Measurements from ENCODE around the gene C11orf52. TPM values are rescaled to one million over a fixed set of nuclear protein-coding genes. Genes with fewer than 3 reads are reported as not detected.
A peak's percentile ranks its signal among the peaks of the same experiment; 100 is the strongest.

Gene C11orf52
- total and polyA plus RNA-seq, 2 of the 8 experiments (the other 6 are each of a cell fraction or from before 2014, with no cell fraction given), result 1.7 to 2.7 TPM

DNA sequence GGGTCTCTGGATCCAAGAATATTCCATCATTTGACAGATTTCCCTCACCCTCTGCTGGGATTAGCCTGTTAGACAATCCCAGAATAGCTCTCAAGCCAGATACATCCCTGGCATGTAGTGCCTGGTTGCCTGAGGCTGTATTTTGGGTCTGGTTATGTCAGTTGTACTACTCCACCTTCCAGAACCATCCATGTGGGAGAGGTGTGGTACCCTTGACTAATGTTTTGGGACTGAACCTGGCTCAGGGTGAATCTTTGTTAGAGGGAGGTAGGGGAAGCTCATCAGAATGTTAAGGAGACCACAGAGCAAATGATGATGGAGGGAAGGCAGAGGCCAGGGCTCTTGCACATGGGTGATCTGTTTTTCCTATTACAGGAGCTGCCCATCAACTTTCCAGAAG lies 5.2 kb downstream of the C11orf52 start:
- Histone ChIP-seq H3K9me3 (ENCODE audit: insufficient read depth in 2 of 2, low read depth in 1 of 2, low read length in 1 of 2) (no peaks in the 10 kb centered on the region), H3K36me3 (ENCODE audit: control insufficient read depth in 2 of 4, insufficient read depth in 4 of 4, low read length in 3 of 4) (no peaks in the 10 kb centered on the region), H3K9ac (replicated peaks in 1 of 4; ENCODE audit: extremely low read depth in 1 of 4, low read depth in 3 of 4, low read length in 3 of 4) (no peak overlapping the region), H2BK5ac (ENCODE audit: low read depth, low read length) (no peak overlapping the region), H3K18ac (ENCODE audit: extremely low read depth, low read length) (no peak overlapping the region), H3K4me1 (replicated peaks in 1 of 4; ENCODE audit: control insufficient read depth in 3 of 4, insufficient read depth in 4 of 4, low read length in 3 of 4) (peaks cover 0 to 11% (median 4%) of the 10 kb centered on the region in 4 experiments; a peak in 6 of 7 replicates), H4K20me1 (replicated peaks in 1 of 2; ENCODE audit: control insufficient read depth in 1 of 2, insufficient read depth in 2 of 2, low read length in 2 of 2) (no peaks in the 10 kb centered on the region), H2BK15ac (ENCODE audit: low read length) (peak overlapping the region; percentile 93), H2AK5ac (ENCODE audit: low read depth, low read length) (peak overlapping the region; percentile 33; the same call in 1 of the 2 replicates), H3K4me2 (ENCODE audit: insufficient read depth in 1 of 2, low read depth in 2 of 2, low read length in 2 of 2) (no peak overlapping the region), H2BK20ac (ENCODE audit: low read length) (no peak overlapping the region), H2AFZ (ENCODE audit: low read length) (no peak overlapping the region), H3K56ac (replicated peaks; ENCODE audit: insufficient read length, low read depth, low read length) (no peak overlapping the region), H3K27ac (ENCODE audit: low read depth, low read length) (no peak overlapping the region), H3K4me3 (ENCODE audit: extremely low read depth in 1 of 4, insufficient read depth in 2 of 4, low read depth in 3 of 4, low read length in 4 of 4) (no peak overlapping the region), H3K79me2 (ENCODE audit: control insufficient read depth in 1 of 2, insufficient read depth in 2 of 2, low read length in 2 of 2) (no peaks in the 10 kb centered on the region), H4K5ac (ENCODE audit: insufficient read length, low read depth, low read length) (no peak overlapping the region), H2BK12ac (ENCODE audit: low read depth, low read length) (peak overlapping the region; percentile 20; the same call in 1 of the 2 replicates), H2BK120ac (replicated peaks; ENCODE audit: low read depth, low read length) (no peak overlapping the region), H4K91ac (replicated peaks; ENCODE audit: insufficient read length, low read length) (no peak overlapping the region), H3K23ac (ENCODE audit: insufficient read length) (no peak overlapping the region), H3K23me2 (ENCODE audit: low read depth, low read length) (peaks cover 3% of the 10 kb centered on the region; the same call in 1 of the 2 replicates), H3K27me3 (replicated peaks in 1 of 4; ENCODE audit: control insufficient read depth in 3 of 4, extremely low read depth in 1 of 4, insufficient read depth in 3 of 4, low read length in 3 of 4) (no peaks in the 10 kb centered on the region; a peak in 1 of 7 replicates), H3K4ac (replicated peaks; ENCODE audit: insufficient read length, low read depth, low read length) (no peak overlapping the region), H3K79me1 (ENCODE audit: low read depth, low read length) (no peaks in the 10 kb centered on the region), H3K14ac (ENCODE audit: insufficient read length) (no peak overlapping the region), H4K8ac (ENCODE audit: extremely low read depth, insufficient read depth, low read length) (no peak overlapping the region; the same call in 1 of the 2 replicates)
- ChIA-PET POLR2A (ENCODE audit: partially characterized antibody) (interaction anchor here (1.5 kb wide), 1 partner anchor 44 kb away, joined by 3 read pairs; no protein-coding TSS in a partner anchor), CTCF (ENCODE audit: partially characterized antibody) (interaction anchor here (1.4 to 25.5 kb wide), 5 partner anchors 10 to 56 kb away, joined by 3 to 565 read pairs (median 4); partner anchors contain the start of gene DIXDC1)
- DNase-seq (ENCODE audit: low read depth in 1 of 2, low spot score in 2 of 2) (no peak), FAIRE-seq (no peak)
- TF ChIP-seq, protein P1, sequence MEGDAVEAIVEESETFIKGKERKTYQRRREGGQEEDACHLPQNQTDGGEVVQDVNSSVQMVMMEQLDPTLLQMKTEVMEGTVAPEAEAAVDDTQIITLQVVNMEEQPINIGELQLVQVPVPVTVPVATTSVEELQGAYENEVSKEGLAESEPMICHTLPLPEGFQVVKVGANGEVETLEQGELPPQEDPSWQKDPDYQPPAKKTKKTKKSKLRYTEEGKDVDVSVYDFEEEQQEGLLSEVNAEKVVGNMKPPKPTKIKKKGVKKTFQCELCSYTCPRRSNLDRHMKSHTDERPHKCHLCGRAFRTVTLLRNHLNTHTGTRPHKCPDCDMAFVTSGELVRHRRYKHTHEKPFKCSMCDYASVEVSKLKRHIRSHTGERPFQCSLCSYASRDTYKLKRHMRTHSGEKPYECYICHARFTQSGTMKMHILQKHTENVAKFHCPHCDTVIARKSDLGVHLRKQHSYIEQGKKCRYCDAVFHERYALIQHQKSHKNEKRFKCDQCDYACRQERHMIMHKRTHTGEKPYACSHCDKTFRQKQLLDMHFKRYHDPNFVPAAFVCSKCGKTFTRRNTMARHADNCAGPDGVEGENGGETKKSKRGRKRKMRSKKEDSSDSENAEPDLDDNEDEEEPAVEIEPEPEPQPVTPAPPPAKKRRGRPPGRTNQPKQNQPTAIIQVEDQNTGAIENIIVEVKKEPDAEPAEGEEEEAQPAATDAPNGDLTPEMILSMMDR (IDR thresholded peaks at IDR 0.05; ENCODE audit: control extremely low read depth in 1 of 3, insufficient read depth in 1 of 3, low read depth in 1 of 3, low read length in 3 of 3), result no peak
- TF ChIP-seq SIX5 (IDR thresholded peaks at IDR 0.05; ENCODE audit: low read depth, low read length) (no peak), CEBPB (IDR thresholded peaks at IDR 0.05; ENCODE audit: low read depth, low read length) (no peak), FOSL1 (IDR thresholded peaks at IDR 0.05; ENCODE audit: insufficient read depth, low read depth, low read length) (no peak), RAD21 (IDR thresholded peaks at IDR 0.05 in 1 of 2, conservative IDR thresholded peaks at IDR 0.05 in 1 of 2; ENCODE audit: low read depth in 2 of 2, low read length in 2 of 2) (no peak), KDM1A (IDR thresholded peaks at IDR 0.05; ENCODE audit: borderline replicate concordance, low read length) (no peak), BCL11A (IDR thresholded peaks at IDR 0.05; ENCODE audit: low read depth in 2 of 2, low read length in 2 of 2) (no peak), HDAC2 (IDR thresholded peaks at IDR 0.05; ENCODE audit: borderline replicate concordance in 1 of 2, low read depth in 2 of 2, low read length in 2 of 2) (no peak), SP1 (IDR thresholded peaks at IDR 0.05; ENCODE audit: low read depth, low read length) (no peak)
- TF ChIP-seq, protein P2, sequence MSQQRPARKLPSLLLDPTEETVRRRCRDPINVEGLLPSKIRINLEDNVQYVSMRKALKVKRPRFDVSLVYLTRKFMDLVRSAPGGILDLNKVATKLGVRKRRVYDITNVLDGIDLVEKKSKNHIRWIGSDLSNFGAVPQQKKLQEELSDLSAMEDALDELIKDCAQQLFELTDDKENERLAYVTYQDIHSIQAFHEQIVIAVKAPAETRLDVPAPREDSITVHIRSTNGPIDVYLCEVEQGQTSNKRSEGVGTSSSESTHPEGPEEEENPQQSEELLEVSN (IDR thresholded peaks at IDR 0.05), result no peak
